GM12864 (cell line): ENCODE results near the gene RCOR1.
"Not testable (repeated sequence)": the region's sequence is repeated elsewhere in the genome, so short reads cannot be mapped to it uniquely, and the experiment has no call there.

ENCODE experiments used
- DNase-seq: peaks from one replicate; pipeline ENCODE4 v3.0.0-alpha.2; 2011; ENCODE audit warnings: low read depth
- H3K4me3 ChIP-seq: 2 replicates; pipeline ENCODE4 v1.5.1; 2011; ENCODE audit warnings: mild to moderate bottlenecking, low read depth, low read length, control low read depth
- TF ChIP-seq, protein P1 (sequence below): IDR thresholded peaks from 2 replicates; pipeline ENCODE4 v1.5.1; 2011; ENCODE audit warnings: low read depth, mild to moderate bottlenecking, moderate library complexity, low read length, control low read depth, inconsistent platforms; ENCODE audit errors: missing control alignments

Gene RCOR1

DNA sequence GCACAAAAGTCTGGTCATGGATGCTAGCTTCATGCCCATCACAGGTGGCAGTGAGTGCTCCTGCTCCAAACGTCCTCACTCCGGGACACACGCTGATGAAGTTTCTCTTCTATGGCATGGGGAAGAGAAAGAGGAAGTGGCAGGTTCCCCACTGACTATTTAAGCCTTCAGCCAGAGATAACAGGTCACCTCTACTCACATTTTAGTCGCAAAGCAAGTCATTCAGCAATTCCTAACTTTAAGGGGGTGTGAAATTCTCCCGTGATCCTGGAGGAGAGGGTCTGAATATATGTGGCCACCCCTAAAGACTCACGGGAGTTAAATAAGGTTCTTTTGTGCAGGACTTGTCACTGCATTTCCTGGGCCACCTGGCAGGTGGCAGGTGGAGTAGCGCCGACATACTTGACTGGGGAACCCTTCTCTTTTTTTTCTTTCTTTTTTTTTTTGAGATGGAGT lies 18.8 kb upstream of the RCOR1 start:
- TF ChIP-seq, protein P1, sequence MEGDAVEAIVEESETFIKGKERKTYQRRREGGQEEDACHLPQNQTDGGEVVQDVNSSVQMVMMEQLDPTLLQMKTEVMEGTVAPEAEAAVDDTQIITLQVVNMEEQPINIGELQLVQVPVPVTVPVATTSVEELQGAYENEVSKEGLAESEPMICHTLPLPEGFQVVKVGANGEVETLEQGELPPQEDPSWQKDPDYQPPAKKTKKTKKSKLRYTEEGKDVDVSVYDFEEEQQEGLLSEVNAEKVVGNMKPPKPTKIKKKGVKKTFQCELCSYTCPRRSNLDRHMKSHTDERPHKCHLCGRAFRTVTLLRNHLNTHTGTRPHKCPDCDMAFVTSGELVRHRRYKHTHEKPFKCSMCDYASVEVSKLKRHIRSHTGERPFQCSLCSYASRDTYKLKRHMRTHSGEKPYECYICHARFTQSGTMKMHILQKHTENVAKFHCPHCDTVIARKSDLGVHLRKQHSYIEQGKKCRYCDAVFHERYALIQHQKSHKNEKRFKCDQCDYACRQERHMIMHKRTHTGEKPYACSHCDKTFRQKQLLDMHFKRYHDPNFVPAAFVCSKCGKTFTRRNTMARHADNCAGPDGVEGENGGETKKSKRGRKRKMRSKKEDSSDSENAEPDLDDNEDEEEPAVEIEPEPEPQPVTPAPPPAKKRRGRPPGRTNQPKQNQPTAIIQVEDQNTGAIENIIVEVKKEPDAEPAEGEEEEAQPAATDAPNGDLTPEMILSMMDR: no peak

DNA sequence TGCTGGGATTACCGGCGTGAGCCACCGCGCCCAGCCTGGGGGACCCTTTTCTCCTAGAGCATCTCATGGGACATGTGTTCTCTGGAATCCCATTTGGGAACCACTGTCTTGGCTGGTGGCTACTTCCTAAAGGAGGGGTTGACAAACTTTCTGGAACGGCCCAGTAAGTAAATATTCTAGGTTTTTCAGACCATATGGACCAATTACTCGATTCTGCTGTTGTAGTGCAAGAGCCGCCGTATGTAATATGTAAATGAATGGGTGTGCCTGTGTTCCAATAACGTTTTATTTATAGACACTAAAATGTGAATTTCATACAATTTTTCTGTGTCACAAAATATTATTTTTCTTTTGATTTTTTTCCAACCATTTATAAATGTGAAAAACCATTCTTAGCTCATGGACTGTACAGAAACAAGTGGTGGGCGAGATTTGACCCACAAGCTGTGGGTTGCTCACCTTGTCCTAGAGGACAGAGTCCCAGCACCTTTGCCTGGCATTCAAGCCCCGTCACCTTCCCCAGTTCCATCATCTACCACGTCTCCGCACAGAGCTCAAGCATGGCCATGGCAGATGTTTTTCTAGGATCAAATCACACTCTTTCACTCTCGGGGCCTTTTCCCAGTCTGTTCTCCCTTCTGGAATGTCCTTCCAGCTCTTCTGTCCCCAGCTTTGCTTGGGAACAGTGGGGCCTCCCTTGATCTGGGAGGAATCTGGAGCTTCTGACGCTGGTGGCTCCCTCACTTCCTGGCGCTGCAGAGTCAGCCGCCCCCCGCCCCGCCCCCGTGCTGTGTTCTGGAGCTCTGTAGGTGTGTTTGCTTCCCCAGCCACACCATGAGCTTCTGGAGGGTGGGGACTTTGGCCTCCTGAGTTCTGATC lies 17.9 kb upstream of the RCOR1 start:
- no peak overlapping the region for H3K4me3 ChIP-seq
- TF ChIP-seq, protein P1: no peak
- DNase-seq: no peak

More for the DNA sequence above, 18.8 kb upstream of the RCOR1 start:
- no peak overlapping the region for H3K4me3 ChIP-seq
- DNase-seq: no peak

DNA sequence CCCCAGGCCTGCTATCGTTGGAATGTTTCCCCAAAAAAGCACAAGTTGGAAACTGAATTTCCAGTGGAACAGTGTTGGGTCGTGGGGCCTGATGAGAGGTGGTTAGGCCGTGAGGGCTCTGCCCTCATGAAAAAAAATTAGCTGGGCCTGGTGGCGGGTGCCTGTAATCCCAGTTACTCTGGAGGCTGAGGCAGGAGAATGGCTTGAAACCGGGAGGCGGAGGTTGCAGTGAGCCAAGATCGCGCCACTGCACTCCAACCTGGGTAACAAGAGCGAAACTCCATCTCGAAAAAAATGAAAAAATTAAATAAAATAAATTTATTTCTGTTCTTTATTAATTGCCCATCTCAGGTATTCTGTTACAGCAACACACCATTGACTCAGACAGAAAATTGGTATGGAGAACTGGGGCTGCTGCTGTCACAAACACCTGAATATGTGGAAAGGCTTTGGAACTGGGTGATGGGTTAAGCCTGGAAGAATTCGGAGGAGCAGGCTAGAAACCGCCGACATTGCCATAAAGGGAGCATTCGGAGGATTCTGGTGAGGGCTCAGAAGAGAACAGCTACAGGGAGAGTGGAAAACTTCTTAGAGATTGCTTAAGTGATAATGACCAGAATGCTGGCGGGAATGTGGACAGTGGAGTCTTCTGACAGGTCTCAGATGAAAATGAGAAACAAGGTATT lies 17.1 kb upstream of the RCOR1 start:
- DNase-seq: no peak
- TF ChIP-seq, protein P1: no peak
- H3K4me3 ChIP-seq: no peak overlapping the region

- DNase-seq, H3K4me3 ChIP-seq: not testable (repeated sequence)
Observed at GRCh38 chr14:102575846-102576428, 16.5 kb upstream of the RCOR1 start.

- no peak overlapping the region for H3K4me3 ChIP-seq
- TF ChIP-seq, protein P1: no peak
Observed at GRCh38 chr14:102578821-102579220, 13.6 kb upstream of the RCOR1 start.

GRCh38 chr14:102579696-102580549 lies 12.5 kb upstream of the RCOR1 start:
- TF ChIP-seq, protein P1: no peak
- H3K4me3 ChIP-seq: no peak overlapping the region
- DNase-seq: no peak

More at GRCh38 chr14:102578821-102579220, 13.6 kb upstream of the RCOR1 start:
- no peak for DNase-seq
